Measurements from ENCODE around the gene ST6GALNAC1. TPM values are rescaled to one million over a fixed set of nuclear protein-coding genes. Genes with fewer than 3 reads are reported as not detected.
A peak's percentile ranks its signal among the peaks of the same experiment; 100 is the strongest.

ST6GALNAC1 gene
- total and polyA plus RNA-seq, 2 of the 13 experiments (the other 11 are each of a cell fraction or from before 2014, with no cell fraction given) = not detected

DNA sequence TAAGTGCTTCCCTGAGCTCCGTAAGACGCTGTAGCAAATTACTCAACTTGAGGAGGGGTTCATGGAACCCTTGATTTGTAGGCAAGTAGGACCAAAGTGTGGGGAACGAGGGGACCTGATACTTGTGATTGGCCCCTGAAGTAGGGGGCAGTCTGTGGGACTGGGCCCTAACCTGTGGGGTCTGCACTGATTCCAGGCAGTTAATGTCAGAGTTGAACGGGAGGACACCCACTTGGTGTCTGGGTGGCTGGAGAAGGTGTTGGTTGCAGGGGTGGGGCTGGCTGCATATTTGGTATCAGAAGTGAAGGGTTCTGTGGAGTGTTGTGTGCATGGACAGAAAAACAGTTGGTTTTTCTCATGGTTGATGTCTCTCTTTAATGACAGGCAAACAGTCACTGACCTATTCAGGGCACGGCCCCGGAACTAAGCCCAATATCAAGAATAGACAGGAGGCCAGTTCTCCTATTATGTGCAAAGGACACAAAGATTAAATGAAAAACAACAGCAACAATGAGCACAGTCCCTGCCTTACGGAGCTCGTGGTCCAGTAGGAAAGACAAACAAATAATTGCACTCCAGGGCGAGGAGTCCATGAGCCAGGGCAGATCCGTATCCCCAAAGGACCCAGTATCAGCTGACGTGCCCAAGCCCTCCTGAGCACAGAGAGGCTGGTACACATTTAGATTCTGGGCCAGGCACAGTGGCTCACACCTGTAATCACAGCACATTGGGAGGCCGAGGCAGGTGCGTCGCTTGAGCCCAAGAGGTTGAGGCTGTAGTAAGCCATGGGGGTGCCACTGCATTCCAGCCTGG is 48.0 kb upstream of the ST6GALNAC1 start (continued):
- no peak for TF ChIP-seq ZBTB1 (CRISPR knock-in tag; IDR thresholded peaks at IDR 0.05; ENCODE audit: borderline replicate concordance)
- TF ChIP-seq ZNF468 (CRISPR knock-in tag; IDR thresholded peaks at IDR 0.05) = no peak
- no peak for TF ChIP-seq ZFP37 (CRISPR knock-in tag; IDR thresholded peaks at IDR 0.05; ENCODE audit: borderline replicate concordance)
- TF ChIP-seq, protein P1, sequence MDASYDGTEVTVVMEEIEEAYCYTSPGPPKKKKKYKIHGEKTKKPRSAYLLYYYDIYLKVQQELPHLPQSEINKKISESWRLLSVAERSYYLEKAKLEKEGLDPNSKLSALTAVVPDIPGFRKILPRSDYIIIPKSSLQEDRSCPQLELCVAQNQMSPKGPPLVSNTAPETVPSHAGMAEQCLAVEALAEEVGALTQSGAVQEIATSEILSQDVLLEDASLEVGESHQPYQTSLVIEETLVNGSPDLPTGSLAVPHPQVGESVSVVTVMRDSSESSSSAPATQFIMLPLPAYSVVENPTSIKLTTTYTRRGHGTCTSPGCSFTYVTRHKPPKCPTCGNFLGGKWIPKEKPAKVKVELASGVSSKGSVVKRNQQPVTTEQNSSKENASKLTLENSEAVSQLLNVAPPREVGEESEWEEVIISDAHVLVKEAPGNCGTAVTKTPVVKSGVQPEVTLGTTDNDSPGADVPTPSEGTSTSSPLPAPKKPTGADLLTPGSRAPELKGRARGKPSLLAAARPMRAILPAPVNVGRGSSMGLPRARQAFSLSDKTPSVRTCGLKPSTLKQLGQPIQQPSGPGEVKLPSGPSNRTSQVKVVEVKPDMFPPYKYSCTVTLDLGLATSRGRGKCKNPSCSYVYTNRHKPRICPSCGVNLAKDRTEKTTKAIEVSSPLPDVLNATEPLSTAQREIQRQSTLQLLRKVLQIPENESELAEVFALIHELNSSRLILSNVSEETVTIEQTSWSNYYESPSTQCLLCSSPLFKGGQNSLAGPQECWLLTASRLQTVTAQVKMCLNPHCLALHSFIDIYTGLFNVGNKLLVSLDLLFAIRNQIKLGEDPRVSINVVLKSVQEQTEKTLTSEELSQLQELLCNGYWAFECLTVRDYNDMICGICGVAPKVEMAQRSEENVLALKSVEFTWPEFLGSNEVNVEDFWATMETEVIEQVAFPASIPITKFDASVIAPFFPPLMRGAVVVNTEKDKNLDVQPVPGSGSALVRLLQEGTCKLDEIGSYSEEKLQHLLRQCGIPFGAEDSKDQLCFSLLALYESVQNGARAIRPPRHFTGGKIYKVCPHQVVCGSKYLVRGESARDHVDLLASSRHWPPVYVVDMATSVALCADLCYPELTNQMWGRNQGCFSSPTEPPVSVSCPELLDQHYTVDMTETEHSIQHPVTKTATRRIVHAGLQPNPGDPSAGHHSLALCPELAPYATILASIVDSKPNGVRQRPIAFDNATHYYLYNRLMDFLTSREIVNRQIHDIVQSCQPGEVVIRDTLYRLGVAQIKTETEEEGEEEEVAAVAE (CRISPR knock-in tag; IDR thresholded peaks at IDR 0.05; ENCODE audit: borderline replicate concordance) = no peak
- no peak for TF ChIP-seq CBX2 (IDR thresholded peaks at IDR 0.05; ENCODE audit: low read depth, low read length)
- TF ChIP-seq CBX2 (CRISPR knock-in tag; IDR thresholded peaks at IDR 0.05; ENCODE audit: low read depth) = no peak
- no peak for TF ChIP-seq CBX1 (IDR thresholded peaks at IDR 0.05; ENCODE audit: low read depth)
- TF ChIP-seq ZNF143 (CRISPR knock-in tag; IDR thresholded peaks at IDR 0.05) = no peak
- TF ChIP-seq, protein P2, sequence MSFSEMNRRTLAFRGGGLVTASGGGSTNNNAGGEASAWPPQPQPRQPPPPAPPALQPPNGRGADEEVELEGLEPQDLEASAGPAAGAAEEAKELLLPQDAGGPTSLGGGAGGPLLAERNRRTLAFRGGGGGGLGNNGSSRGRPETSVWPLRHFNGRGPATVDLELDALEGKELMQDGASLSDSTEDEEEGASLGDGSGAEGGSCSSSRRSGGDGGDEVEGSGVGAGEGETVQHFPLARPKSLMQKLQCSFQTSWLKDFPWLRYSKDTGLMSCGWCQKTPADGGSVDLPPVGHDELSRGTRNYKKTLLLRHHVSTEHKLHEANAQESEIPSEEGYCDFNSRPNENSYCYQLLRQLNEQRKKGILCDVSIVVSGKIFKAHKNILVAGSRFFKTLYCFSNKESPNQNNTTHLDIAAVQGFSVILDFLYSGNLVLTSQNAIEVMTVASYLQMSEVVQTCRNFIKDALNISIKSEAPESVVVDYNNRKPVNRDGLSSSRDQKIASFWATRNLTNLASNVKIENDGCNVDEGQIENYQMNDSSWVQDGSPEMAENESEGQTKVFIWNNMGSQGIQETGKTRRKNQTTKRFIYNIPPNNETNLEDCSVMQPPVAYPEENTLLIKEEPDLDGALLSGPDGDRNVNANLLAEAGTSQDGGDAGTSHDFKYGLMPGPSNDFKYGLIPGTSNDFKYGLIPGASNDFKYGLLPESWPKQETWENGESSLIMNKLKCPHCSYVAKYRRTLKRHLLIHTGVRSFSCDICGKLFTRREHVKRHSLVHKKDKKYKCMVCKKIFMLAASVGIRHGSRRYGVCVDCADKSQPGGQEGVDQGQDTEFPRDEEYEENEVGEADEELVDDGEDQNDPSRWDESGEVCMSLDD (CRISPR knock-in tag; IDR thresholded peaks at IDR 0.05; ENCODE audit: borderline replicate concordance) = 0 out of 2 replicates have a peak, but pooled peaks have one; percentile 38
- TF ChIP-seq RAD21 (CRISPR knock-in tag; IDR thresholded peaks at IDR 0.05) = no peak
- TF ChIP-seq MTA1 (CRISPR knock-in tag; IDR thresholded peaks at IDR 0.05; ENCODE audit: borderline replicate concordance) = peak; percentile 82; the same call in 1 of the 2 replicates
- TF ChIP-seq HMG20B (CRISPR knock-in tag; conservative IDR thresholded peaks at IDR 0.05) = no peak
- TF ChIP-seq KLF6 (CRISPR knock-in tag; IDR thresholded peaks at IDR 0.05) = no peak
- TF ChIP-seq EED (CRISPR knock-in tag; IDR thresholded peaks at IDR 0.05) = no peak
- TF ChIP-seq ARHGAP35 (CRISPR knock-in tag; IDR thresholded peaks at IDR 0.05; ENCODE audit: borderline replicate concordance) = no peak
- no peak for TF ChIP-seq ZFP36 (IDR thresholded peaks at IDR 0.05; ENCODE audit: borderline replicate concordance, low read depth, low read length, partially characterized antibody)
- TF ChIP-seq ZNF234 (CRISPR knock-in tag; conservative IDR thresholded peaks at IDR 0.05) = no peak
- TF ChIP-seq ZNF569 (CRISPR knock-in tag; IDR thresholded peaks at IDR 0.05; ENCODE audit: borderline replicate concordance) = no peak; the same call in 1 of the 2 replicates
- no peak for TF ChIP-seq ZNF543 (CRISPR knock-in tag; IDR thresholded peaks at IDR 0.05)
- TF ChIP-seq PHF20 (CRISPR knock-in tag; IDR thresholded peaks at IDR 0.05) = no peak
- no peak for TF ChIP-seq ZNF30 (CRISPR knock-in tag; IDR thresholded peaks at IDR 0.05)
- TF ChIP-seq MAFF (IDR thresholded peaks at IDR 0.05; ENCODE audit: low read depth, low read length) = no peak
- peak; percentile 61; the same call in 1 of the 2 replicates for TF ChIP-seq ZNF772 (CRISPR knock-in tag; IDR thresholded peaks at IDR 0.05)
- 0 out of 2 replicates have a peak, but pooled peaks have one; percentile 40 for TF ChIP-seq ZNF230 (CRISPR knock-in tag; IDR thresholded peaks at IDR 0.05)
- TF ChIP-seq U2AF2 (IDR thresholded peaks at IDR 0.05; ENCODE audit: low read depth, low read length) = no peak

Data from HepG2 (cell line).